ENCODE results near the gene ZFAND3. TPM values are rescaled to one million over a fixed set of nuclear protein-coding genes. Genes with fewer than 3 reads are reported as not detected.

Gene ZFAND3
- total RNA-seq, 1 donor, result 25.6 TPM

DNA sequence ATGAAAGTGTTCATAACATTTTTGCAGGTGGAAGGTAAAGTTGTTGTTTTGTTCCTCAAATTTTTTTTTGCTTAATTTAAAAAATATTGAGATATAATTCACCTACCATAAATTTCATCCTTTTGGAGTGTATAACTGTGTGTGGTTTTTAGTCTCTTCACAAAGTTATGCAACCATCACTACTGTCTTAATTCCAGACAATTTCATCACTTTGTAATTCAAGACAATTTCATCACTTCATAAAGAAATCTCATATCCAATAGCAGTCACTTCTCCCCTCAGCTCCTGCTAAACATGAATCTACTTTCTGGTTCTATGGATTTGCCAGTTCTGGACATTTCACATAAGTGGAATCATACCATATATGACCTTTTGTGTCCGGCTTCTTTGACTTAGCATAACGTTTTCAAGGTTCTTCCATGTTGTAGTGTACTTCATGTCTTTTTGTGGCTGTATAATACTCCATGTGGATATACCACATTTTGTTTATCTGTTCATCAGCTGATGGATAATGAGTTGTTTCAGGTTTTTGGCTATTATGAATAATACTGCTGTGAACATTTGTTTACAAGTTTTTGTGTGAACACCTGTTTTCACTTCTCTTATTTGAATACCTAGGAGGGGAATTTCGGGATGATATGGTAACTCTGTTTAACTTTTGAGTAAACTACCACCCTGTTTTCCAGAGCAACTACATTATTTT, 18.8 kb downstream of the ZFAND3 start:
- no peaks in the 10 kb centered on the region for H3K27me3 ChIP-seq (ENCODE audit: insufficient read depth, low read length)
- peaks cover 31% of the 10 kb centered on the region for H3K4me1 ChIP-seq (ENCODE audit: insufficient read depth, low read length)
- no peak overlapping the region for H3K4me3 ChIP-seq (ENCODE audit: low read length)
- peaks cover 7% of the 10 kb centered on the region for H3K9me3 ChIP-seq (ENCODE audit: low read depth, low read length)

DNA sequence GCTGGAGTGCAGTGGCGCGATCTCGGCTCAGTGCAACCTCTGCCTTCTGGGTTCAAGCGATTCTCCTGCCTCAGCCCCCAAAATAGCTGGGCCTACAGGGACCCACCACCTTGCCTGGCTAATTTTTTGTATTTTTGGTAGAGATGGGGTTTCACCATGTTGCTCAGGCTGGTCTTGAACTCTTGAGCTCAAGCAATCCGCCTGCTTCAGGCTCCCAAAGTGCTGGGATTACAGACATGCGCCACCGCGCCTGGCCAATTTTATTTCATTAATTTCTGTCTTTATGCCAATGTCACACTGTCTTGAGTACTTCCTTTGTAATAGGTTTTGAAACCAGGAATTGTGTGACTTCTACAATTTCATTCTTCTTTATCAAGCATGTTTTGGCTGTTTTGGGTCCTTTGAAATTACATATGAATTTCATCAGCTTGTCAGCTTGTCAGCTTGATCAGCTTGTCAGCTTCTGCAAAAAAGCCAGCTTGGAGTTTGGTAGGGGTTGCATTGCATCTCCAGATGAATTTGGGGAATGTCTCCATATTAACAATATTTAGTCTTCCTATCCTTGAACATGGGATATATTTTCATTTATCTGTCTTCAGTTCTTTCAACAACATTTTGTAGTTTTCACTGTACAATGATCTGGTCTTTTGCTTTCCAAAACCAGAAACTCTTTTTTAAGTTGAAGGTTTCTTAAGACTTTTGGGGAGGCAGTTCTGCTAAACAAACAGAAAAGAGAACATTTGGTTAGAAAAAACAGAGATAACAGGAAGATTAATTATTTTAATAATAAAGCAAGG, 20.8 kb downstream of the ZFAND3 start:
- Histone ChIP-seq H3K4me1 (ENCODE audit: insufficient read depth, low read length) (peaks cover 35% of the 10 kb centered on the region), H3K9me3 (ENCODE audit: low read depth, low read length) (no peaks in the 10 kb centered on the region), H3K27me3 (ENCODE audit: insufficient read depth, low read length) (no peaks in the 10 kb centered on the region), H3K4me3 (ENCODE audit: low read length) (no peak overlapping the region)

GRCh38 chr6:37840940-37841300, 21.4 kb downstream of the ZFAND3 start:
- Histone ChIP-seq H3K9me3 (ENCODE audit: low read depth, low read length) (no peaks in the 10 kb centered on the region), H3K27me3 (ENCODE audit: insufficient read depth, low read length) (no peaks in the 10 kb centered on the region), H3K4me1 (ENCODE audit: insufficient read depth, low read length) (peaks cover 35% of the 10 kb centered on the region), H3K4me3 (ENCODE audit: low read length) (no peak overlapping the region)

DNA sequence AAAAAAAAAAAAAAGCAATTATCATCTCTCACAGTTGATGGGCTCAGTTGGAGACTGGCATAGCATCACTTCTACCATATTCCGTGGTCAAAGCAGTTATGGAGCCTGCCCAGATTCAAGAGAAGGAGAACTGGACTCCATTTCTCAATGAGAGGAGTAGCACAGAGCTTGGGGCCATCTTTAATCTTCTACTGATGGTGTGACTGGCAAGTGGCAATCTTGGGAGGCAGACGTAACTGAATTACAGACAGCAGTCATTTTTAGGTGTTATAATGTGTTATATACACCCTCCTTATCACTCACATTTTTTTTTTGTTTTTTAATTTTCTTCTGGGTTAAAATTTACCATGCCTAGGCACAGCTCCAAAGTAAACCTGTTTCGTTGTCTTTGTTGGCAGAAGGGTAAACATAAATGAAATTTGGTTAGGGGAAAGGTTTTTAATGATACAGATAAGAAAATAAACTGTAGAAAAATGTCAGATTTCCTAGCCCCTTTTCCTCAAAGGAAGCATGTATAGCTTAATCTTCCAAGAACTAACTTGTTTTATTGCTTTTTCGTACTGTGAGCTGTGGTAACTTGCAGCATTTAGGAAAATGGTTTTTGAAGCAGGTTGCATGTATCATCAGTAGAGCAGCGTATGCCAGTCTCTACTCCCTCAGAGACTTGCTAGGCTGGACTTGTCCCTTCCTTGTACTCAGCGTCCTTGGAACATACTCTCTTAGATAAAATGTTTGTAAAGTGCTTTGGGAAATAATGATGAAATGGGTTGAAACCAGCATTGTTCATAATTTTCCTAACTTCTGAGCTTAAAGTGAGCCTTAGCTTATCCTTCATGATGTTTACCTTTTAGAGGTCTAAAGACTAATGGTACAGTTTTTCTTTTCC, 25.7 kb downstream of the ZFAND3 start:
- Histone ChIP-seq H3K4me3 (ENCODE audit: low read length) (no peak overlapping the region), H3K9me3 (ENCODE audit: low read depth, low read length) (no peaks in the 10 kb centered on the region), H3K4me1 (ENCODE audit: insufficient read depth, low read length) (peaks cover 22% of the 10 kb centered on the region), H3K27me3 (ENCODE audit: insufficient read depth, low read length) (no peaks in the 10 kb centered on the region)

DNA sequence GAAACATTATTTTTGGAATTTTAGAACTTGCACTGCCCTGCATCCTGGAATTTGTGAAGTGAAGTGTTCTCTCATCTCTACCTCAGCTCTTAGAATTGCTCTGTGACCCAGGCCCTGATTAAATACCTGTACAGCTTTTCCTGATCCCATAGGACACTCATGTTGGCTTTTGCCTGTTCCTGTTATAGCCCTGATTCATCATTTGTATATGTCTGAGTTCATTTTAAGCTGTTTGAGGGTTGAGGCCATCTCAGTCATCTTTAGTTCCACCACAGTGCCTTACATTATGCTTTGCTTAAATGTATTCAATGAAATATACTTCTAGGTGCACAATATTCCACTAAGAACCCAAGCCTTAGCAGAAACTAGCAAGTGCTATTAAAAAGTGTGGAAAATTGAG, 26.4 kb downstream of the ZFAND3 start:
- Histone ChIP-seq H3K4me1 (ENCODE audit: insufficient read depth, low read length) (peaks cover 24% of the 10 kb centered on the region), H3K4me3 (ENCODE audit: low read length) (no peak overlapping the region), H3K27me3 (ENCODE audit: insufficient read depth, low read length) (no peaks in the 10 kb centered on the region), H3K9me3 (ENCODE audit: low read depth, low read length) (no peaks in the 10 kb centered on the region)

DNA sequence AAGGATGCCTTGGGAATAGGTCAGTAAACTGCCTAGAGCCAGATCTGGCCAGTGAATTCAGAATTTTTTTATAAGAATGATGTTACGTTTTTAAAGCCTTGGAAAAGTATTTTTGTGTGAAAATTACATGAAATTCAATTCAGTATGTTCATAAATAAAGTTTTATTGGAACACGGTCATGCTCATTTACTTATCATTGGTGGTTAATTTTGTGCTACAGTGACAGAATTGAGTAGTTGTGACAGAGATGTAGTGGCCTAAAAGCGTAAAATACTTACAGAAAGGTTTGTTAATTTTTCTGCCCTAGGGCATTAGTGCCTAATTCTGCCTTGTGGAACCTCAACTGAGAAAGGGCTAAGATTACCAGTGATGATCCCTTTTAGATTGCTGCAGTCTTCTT, 28.2 kb downstream of the ZFAND3 start:
- Histone ChIP-seq H3K27me3 (ENCODE audit: insufficient read depth, low read length) (no peaks in the 10 kb centered on the region), H3K4me3 (ENCODE audit: low read length) (no peak overlapping the region), H3K4me1 (ENCODE audit: insufficient read depth, low read length) (peaks cover 18% of the 10 kb centered on the region), H3K9me3 (ENCODE audit: low read depth, low read length) (no peaks in the 10 kb centered on the region)

DNA sequence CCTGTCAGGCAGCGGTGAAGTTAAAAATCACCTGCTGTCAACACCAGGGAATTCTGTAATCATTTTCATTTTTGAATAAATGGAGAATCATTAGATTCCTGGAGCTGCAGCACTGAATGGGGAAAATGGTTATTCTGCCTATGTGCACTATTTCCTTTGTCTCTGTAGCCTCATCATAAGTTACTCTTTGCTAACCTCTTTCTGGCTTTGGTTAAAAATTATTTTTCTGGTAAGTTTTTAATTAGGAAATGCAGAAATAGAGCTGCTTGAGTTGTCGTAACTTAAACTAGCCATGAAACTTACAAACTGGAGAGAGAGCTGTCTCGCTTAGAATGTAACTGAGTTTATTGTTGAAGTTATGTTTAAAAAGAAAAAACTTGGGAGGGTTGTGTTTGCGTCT, 28.8 kb downstream of the ZFAND3 start:
- no peak overlapping the region for H3K4me3 ChIP-seq (ENCODE audit: low read length)
- H3K4me1 ChIP-seq (ENCODE audit: insufficient read depth, low read length), result peaks cover 12% of the 10 kb centered on the region
- H3K9me3 ChIP-seq (ENCODE audit: low read depth, low read length), result no peaks in the 10 kb centered on the region
- no peaks in the 10 kb centered on the region for H3K27me3 ChIP-seq (ENCODE audit: insufficient read depth, low read length)

DNA sequence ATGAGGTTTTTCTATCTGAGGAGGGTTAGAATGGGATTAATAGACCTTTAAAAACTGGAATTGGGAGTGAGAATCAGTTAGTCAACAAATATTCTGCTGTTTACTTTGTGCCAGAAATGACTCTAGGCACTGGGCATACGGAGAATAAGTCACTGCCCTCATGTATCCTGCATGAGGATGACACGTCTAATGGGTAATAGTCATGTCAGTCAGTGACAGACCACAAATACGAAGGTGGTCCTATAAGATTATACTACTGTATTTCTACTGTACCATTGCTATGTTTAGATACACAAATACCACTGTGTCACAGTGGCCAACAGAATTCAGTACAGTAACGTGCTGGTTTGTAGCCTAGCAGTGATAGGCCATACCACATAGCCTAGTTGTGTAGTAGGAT, 30.7 kb downstream of the ZFAND3 start:
- H3K9me3 ChIP-seq (ENCODE audit: low read depth, low read length), result no peaks in the 10 kb centered on the region
- peaks cover 7% of the 10 kb centered on the region for H3K4me1 ChIP-seq (ENCODE audit: insufficient read depth, low read length)

DNA sequence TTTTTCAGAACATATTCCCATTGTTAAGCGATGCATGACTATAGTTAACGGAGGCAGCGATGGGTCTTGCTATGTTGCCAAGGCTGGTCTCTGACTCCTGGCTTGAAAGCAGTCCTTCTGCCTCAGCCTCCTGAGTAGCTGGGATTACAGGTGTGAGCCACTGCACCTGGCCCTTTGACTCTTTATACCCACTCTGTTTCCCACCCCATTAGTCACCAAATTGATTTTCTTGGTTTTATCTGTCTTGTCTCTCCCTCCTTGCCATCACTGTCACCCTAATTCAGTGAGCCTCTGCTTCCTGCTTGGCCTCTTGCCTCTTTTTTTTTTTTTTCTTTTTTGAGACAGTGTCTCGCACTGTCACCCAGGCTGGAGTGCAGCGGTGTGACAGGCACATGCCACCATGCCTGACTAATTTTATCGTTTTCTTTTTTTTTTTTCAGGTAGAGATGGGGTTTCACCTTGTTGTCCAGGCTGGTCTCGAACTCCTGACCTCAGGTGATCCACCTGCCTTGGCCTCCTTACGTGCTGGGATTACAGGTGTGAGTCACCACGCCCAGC, 31.3 kb downstream of the ZFAND3 start:
- Histone ChIP-seq H3K9me3 (ENCODE audit: low read depth, low read length) (no peaks in the 10 kb centered on the region), H3K27me3 (ENCODE audit: insufficient read depth, low read length) (no peaks in the 10 kb centered on the region), H3K4me1 (ENCODE audit: insufficient read depth, low read length) (peaks cover 9% of the 10 kb centered on the region), H3K4me3 (ENCODE audit: low read length) (no peak overlapping the region)

More for the DNA sequence above, 30.7 kb downstream of the ZFAND3 start:
- Histone ChIP-seq H3K4me3 (ENCODE audit: low read length) (no peak overlapping the region), H3K27me3 (ENCODE audit: insufficient read depth, low read length) (no peaks in the 10 kb centered on the region)

GRCh38 chr6:37851997-37852524, 32.5 kb downstream of the ZFAND3 start:
- H3K4me3 ChIP-seq (ENCODE audit: low read length), result no peak overlapping the region
- no peaks in the 10 kb centered on the region for H3K9me3 ChIP-seq (ENCODE audit: low read depth, low read length)
- no peaks in the 10 kb centered on the region for H3K27me3 ChIP-seq (ENCODE audit: insufficient read depth, low read length)
- peaks cover 13% of the 10 kb centered on the region for H3K4me1 ChIP-seq (ENCODE audit: insufficient read depth, low read length)

GRCh38 chr6:37856285-37856684, 36.8 kb downstream of the ZFAND3 start:
- Histone ChIP-seq H3K27me3 (ENCODE audit: insufficient read depth, low read length) (no peaks in the 10 kb centered on the region), H3K4me3 (ENCODE audit: low read length) (no peak overlapping the region), H3K4me1 (ENCODE audit: insufficient read depth, low read length) (peaks cover 12% of the 10 kb centered on the region), H3K9me3 (ENCODE audit: low read depth, low read length) (no peaks in the 10 kb centered on the region)

DNA sequence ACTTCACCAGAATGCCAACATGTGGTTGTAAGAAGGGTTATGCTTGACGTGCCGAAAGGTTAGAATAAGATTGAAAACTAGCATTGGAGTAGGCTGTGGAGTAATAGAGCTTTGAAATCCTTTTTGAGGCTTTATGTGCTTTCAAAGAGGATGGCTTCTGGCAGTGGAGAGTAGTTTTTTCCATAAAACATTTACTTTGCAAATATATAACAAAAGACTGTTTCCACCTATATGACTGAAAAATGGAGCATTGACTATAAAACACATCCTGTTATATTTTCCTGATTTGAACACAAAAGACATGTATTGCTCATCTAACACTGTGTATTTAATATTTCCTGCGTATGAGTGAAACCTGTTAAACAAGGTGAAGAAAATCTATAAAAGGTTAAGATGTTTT, 38.8 kb downstream of the ZFAND3 start:
- Histone ChIP-seq H3K9me3 (ENCODE audit: low read depth, low read length) (no peaks in the 10 kb centered on the region), H3K27me3 (ENCODE audit: insufficient read depth, low read length) (no peaks in the 10 kb centered on the region), H3K4me1 (ENCODE audit: insufficient read depth, low read length) (peaks cover 17% of the 10 kb centered on the region), H3K4me3 (ENCODE audit: low read length) (no peak overlapping the region)

- H3K4me3 ChIP-seq (ENCODE audit: low read length), result no peak overlapping the region
- no peaks in the 10 kb centered on the region for H3K9me3 ChIP-seq (ENCODE audit: low read depth, low read length)
- H3K4me1 ChIP-seq (ENCODE audit: insufficient read depth, low read length), result peaks cover 27% of the 10 kb centered on the region
- no peaks in the 10 kb centered on the region for H3K27me3 ChIP-seq (ENCODE audit: insufficient read depth, low read length)
These were observed 40.8 kb downstream of the ZFAND3 start for GRCh38 chr6:37860226-37860839.

DNA sequence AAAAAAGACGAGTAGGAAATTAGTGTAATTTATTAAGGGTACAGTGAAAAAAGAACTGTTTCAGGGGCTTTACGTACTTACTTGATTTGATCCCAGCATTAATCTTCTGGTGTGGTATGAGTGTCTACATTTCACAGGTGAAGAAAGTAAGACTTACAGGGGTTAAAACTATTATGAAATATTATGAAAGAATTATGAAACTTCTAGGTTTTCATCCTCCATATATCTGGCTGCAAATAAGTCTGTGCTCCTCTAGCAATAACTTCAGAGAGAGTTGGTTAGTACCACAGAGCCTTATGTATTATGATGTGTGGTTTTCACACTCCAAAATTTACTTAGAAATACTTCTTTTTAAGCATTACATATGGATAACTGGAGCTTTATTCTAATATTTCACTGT, 41.9 kb downstream of the ZFAND3 start:
- Histone ChIP-seq H3K27me3 (ENCODE audit: insufficient read depth, low read length) (no peaks in the 10 kb centered on the region), H3K4me3 (ENCODE audit: low read length) (no peak overlapping the region), H3K9me3 (ENCODE audit: low read depth, low read length) (no peaks in the 10 kb centered on the region), H3K4me1 (ENCODE audit: insufficient read depth, low read length) (peaks cover 29% of the 10 kb centered on the region)
